Smooth muscle cell (in vitro differentiated cells): Measurements from ENCODE around the gene SYNE1. TPM values are rescaled to one million over a fixed set of nuclear protein-coding genes. Genes with fewer than 3 reads are reported as not detected.

Source experiments
- DNase-seq: peaks from one replicate; lab custom pipeline; 2025; ENCODE audit not compliant: unreplicated experiment; lab: John Stamatoyannopoulos, UW
- H2AFZ ChIP-seq: fragments of 200-600 bp; sonication (generic); 2 replicates; pipeline ENCODE4 v1.6.0; 2016; ENCODE audit warnings: antibody characterized with exemption, low read depth, mild to moderate bottlenecking
- H3F3A ChIP-seq: fragments of 200-600 bp; sonication (generic); 2 replicates; pipeline ENCODE4 v1.6.0; 2017; ENCODE audit warnings: antibody characterized with exemption, low read depth
- H3K27ac ChIP-seq: fragments of 200-600 bp; sonication (generic); 2 replicates; pipeline ENCODE4 v1.5.1; 2016; ENCODE audit warnings: low read depth, mild to moderate bottlenecking
- H3K27me3 ChIP-seq: fragments of 200-600 bp; sonication (generic); 2 replicates; pipeline ENCODE4 v1.6.1; 2016; ENCODE audit warnings: low read depth, mild to moderate bottlenecking
- H3K36me3 ChIP-seq: fragments of 200-600 bp; sonication (generic); 2 replicates; pipeline ENCODE4 v1.5.1; 2016; ENCODE audit warnings: low read depth
- H3K4me1 ChIP-seq: fragments of 200-600 bp; sonication (generic); 2 replicates; pipeline ENCODE4 v1.5.1; 2016; ENCODE audit warnings: low read depth
- H3K4me2 ChIP-seq: fragments of 200-600 bp; sonication (generic); 2 replicates; pipeline ENCODE4 v1.6.0; 2016; ENCODE audit warnings: mild to moderate bottlenecking
- H3K4me3 ChIP-seq: fragments of 200-600 bp; sonication (generic); 2 replicates; pipeline ENCODE4 v1.5.1; 2016; ENCODE audit warnings: mild to moderate bottlenecking
- H3K79me2 ChIP-seq: fragments of 200-600 bp; sonication (generic); 2 replicates; pipeline ENCODE4 v1.6.0; 2016; ENCODE audit warnings: low read depth, mild to moderate bottlenecking
- H3K9ac ChIP-seq: fragments of 200-600 bp; sonication (generic); 2 replicates; pipeline ENCODE4 v1.6.0; 2016; ENCODE audit warnings: low read depth
- H3K9me3 ChIP-seq: fragments of 200-600 bp; sonication (generic); replicated peaks from 2 replicates; pipeline ENCODE4 v1.5.1; 2016; ENCODE audit warnings: low read depth
- H4K20me1 ChIP-seq: fragments of 200-600 bp; sonication (generic); 2 replicates; pipeline ENCODE4 v1.6.0; 2016; ENCODE audit warnings: low read depth
- WGBS: methylation state at CpG from one replicate; pipeline ENCODE4 v1.1.7; 2016; ENCODE audit warnings: low lambda C conversion rate; 5-methylcytosine and 5-hydroxymethylcytosine counted together
- polyA plus RNA-seq: library from polyadenylated mRNA; unstranded; fragments of >200 nt; fragmentation: Nextera tagmentation; extraction: Ambion mirVana; gene quantifications from 2 replicates; pipeline ENCODE4 v1.2.1, GENCODE V29; 2016
- total RNA-seq: library from RNA; depleted of rRNA; stranded (reverse); fragments of >200 nt; gene quantifications from 2 replicates; pipeline ENCODE4 v1.2.3, GENCODE V29; 2014
- TF ChIP-seq, protein P1 (sequence below): fragments of 200-600 bp; sonication (generic); IDR thresholded peaks from 2 replicates; pipeline ENCODE4 v1.5.1; 2017; ENCODE audit warnings: borderline replicate concordance, mild to moderate bottlenecking, antibody characterized with exemption; ENCODE audit not compliant: insufficient read depth, poor library complexity, severe bottlenecking

Gene SYNE1
- total and polyA plus RNA-seq, 2 experiments from 2014 or later = 18.2 to 56.2 TPM

DNA sequence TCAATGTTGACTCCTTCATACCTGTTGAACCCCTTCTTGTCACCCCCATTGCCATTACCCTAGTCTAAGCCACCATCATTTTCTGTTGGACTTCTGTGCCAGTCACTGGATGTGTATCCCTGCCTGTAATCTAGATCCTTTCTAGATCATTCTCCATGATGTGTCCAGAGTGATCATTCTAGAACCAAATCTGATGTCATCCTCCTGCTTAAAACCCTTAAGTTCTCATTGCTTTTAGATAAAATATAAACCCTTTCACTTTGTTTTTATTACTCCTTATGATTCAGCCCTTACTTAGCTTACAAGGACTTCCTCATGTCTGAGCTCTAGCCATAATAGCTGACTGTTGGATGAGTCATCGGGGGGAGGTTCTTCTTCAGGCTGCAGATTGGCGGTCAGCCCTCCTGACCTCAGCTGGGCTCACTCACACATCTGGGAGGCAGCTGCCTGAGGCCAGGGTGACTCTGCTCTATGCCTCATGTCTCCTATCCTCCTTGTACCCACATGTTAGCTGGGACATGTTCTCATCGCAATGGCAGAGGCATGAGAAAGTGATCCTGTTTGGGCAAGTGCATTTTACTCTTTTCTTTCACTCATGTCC lies 542.1 kb downstream of the SYNE1 start:
- Histone ChIP-seq H4K20me1 (no peaks in the 10 kb centered on the region), H3K4me1 (peaks cover 5% of the 10 kb centered on the region), H3K36me3 (no peaks in the 10 kb centered on the region), H3K9me3 (no peaks in the 10 kb centered on the region), H3K27ac (peak overlapping the region; percentile 68), H3K4me2 (no peak overlapping the region), H3K27me3 (no peaks in the 10 kb centered on the region), H2AFZ (no peak overlapping the region), H3K4me3 (no peak overlapping the region), H3F3A (peaks cover 23% of the 10 kb centered on the region), H3K79me2 (no peaks in the 10 kb centered on the region), H3K9ac (no peak overlapping the region)
- no peak for DNase-seq
- TF ChIP-seq, protein P1, sequence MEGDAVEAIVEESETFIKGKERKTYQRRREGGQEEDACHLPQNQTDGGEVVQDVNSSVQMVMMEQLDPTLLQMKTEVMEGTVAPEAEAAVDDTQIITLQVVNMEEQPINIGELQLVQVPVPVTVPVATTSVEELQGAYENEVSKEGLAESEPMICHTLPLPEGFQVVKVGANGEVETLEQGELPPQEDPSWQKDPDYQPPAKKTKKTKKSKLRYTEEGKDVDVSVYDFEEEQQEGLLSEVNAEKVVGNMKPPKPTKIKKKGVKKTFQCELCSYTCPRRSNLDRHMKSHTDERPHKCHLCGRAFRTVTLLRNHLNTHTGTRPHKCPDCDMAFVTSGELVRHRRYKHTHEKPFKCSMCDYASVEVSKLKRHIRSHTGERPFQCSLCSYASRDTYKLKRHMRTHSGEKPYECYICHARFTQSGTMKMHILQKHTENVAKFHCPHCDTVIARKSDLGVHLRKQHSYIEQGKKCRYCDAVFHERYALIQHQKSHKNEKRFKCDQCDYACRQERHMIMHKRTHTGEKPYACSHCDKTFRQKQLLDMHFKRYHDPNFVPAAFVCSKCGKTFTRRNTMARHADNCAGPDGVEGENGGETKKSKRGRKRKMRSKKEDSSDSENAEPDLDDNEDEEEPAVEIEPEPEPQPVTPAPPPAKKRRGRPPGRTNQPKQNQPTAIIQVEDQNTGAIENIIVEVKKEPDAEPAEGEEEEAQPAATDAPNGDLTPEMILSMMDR = no peak
- WGBS = 38% methylated on average over 3 of the region's 3 CpGs

DNA sequence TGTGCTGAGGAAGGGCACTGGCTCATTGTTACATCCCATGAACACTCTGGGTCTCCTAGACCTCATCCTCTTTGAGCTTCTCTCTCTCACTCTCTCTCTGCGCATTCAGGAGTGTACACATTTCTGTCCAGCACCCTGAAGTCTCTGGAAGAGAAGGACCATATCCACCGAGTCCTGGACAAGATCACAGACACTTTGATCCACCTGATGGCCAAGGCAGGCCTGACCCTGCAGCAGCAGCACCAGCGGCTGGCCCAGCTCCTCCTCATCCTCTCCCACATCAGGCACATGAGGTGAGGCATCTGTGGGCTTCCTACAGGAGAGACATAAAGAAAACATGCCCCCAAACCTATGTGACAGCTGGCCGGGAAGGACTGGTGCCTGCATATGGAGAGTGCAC lies 542.9 kb downstream of the SYNE1 start:
- H3K27ac ChIP-seq = peak overlapping the region; percentile 56
- peaks cover 23% of the 10 kb centered on the region for H3F3A ChIP-seq
- no peaks in the 10 kb centered on the region for H3K36me3 ChIP-seq
- WGBS = 99% methylated on average over 4 of the region's 4 CpGs
- H3K4me2 ChIP-seq = no peak overlapping the region
- H3K9ac ChIP-seq = no peak overlapping the region
- no peaks in the 10 kb centered on the region for H3K79me2 ChIP-seq
- H3K4me3 ChIP-seq = no peak overlapping the region
- no peak for DNase-seq
- TF ChIP-seq, protein P1 = no peak
- H3K27me3 ChIP-seq = no peaks in the 10 kb centered on the region
- no peak overlapping the region for H2AFZ ChIP-seq
- H4K20me1 ChIP-seq = no peaks in the 10 kb centered on the region
- no peaks in the 10 kb centered on the region for H3K9me3 ChIP-seq
- H3K4me1 ChIP-seq = peaks cover 5% of the 10 kb centered on the region

DNA sequence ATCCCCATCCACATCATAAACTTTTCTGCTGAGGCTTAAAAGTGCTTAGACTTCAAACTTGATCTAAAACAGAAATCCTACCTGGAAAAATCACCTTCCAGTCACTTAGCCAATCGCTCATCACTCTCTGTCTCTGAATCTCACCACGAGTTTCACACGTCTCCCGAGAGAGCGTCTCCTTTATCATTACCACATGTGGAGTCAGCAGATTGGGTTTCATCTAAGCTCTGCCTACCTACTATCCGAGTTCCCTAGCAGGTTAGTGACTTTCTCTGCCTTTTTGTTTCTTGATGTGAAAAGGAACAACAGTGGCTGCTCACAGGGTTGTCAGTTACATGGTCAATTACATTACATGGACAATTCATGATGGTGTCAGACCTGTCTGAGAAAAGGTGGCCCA lies 543.5 kb downstream of the SYNE1 start:
- H3K9ac ChIP-seq = no peak overlapping the region
- TF ChIP-seq, protein P1 = no peak
- no peaks in the 10 kb centered on the region for H3K27me3 ChIP-seq
- no peak overlapping the region for H3K4me2 ChIP-seq
- no peaks in the 10 kb centered on the region for H3K36me3 ChIP-seq
- H4K20me1 ChIP-seq = no peaks in the 10 kb centered on the region
- H3F3A ChIP-seq = peaks cover 21% of the 10 kb centered on the region
- H3K27ac ChIP-seq = no peak overlapping the region
- H2AFZ ChIP-seq = no peak overlapping the region
- 63% methylated on average over 6 of the region's 6 CpGs for WGBS
- H3K4me1 ChIP-seq = peaks cover 5% of the 10 kb centered on the region
- no peaks in the 10 kb centered on the region for H3K79me2 ChIP-seq
- H3K9me3 ChIP-seq = no peaks in the 10 kb centered on the region
- H3K4me3 ChIP-seq = no peak overlapping the region
- no peak for DNase-seq

DNA sequence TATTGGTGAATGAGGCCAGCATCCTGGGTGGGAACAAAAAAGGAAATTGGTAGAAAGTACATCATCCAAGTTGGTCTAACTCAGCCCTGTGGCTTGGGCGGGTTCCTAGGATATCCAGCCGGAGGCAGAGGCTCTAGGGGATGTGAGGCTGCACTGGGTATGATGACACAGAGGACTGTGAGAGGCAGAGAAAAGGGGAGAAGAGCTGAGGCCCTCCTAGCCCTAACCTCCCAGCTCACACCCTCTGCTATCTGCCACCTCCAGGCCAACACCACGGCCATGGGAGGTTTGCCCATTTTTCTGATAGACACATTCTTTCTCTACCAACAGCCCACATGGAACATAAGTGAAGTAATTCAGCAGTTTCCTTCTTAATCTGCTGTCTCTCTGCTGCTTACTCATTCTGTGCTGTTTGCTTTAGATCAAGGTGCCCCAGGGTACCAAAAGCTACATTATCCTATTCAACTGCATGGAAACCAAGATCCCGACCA lies 545.3 kb downstream of the SYNE1 start:
- peaks cover 4% of the 10 kb centered on the region for H3K4me1 ChIP-seq
- no peaks in the 10 kb centered on the region for H3K27me3 ChIP-seq
- H3K79me2 ChIP-seq = no peaks in the 10 kb centered on the region
- H3K4me3 ChIP-seq = no peak overlapping the region
- H3F3A ChIP-seq = peaks cover 19% of the 10 kb centered on the region
- DNase-seq = no peak
- WGBS = 43% methylated on average over 4 of the region's 4 CpGs
- H2AFZ ChIP-seq = no peak overlapping the region
- peak overlapping the region; percentile 13 for H3K4me2 ChIP-seq
- no peak overlapping the region for H3K9ac ChIP-seq
- no peaks in the 10 kb centered on the region for H3K9me3 ChIP-seq
- H3K36me3 ChIP-seq = no peaks in the 10 kb centered on the region
- H4K20me1 ChIP-seq = no peaks in the 10 kb centered on the region
- TF ChIP-seq, protein P1 = no peak
- H3K27ac ChIP-seq = no peak overlapping the region
